Measurements from ENCODE around the gene PRR27.

PRR27 gene

DNA sequence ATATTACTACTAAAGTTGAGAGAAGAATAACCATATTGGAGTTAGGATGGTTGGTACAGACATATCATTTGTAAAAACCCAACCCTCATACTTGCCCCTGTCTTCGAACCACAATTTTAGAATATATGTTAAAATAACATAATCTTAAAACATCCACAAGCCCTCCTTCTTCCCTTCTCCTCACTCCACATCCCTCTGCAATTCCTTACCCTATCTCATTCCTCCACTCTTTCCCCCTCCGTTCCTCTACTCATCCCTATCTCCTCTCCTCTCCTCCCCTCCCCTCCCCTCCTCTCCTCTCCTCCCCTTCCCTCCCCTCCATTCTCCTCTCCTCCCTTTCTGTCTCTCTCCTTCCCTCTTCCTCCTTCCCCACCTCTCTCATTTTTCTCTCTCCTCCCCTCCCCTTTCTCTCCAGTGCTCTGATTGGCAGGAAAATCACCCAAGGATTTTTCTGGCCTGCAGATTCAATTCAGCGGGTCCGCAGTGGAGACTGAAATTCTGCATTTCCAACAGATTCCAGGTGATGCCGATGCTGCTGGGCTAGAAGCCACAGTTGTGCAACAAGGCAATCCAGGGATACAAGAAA lies 24.1 kb downstream of the PRR27 start:
- H4K20me1 ChIP-seq (ENCODE audit: insufficient read depth, low read length), result no peaks in the 10 kb centered on the region
- ATAC-seq (ENCODE audit: insufficient read depth, low read depth) (no peak), DNase-seq (no peak)
- no peaks in the 10 kb centered on the region for H3K36me3 ChIP-seq (ENCODE audit: insufficient read depth, low read length)
- no peak overlapping the region for H3K9ac ChIP-seq (ENCODE audit: low read depth, low read length)
- no peaks in the 10 kb centered on the region for H3K4me1 ChIP-seq (ENCODE audit: insufficient read depth, low read length)
- H3K9me3 ChIP-seq (ENCODE audit: insufficient read depth, low read length, severe bottlenecking), result no peaks in the 10 kb centered on the region
- no peak overlapping the region for H2AFZ ChIP-seq (ENCODE audit: low read depth, low read length)
- H3K4me3 ChIP-seq (ENCODE audit: low read depth in 1 of 2, low read length in 2 of 2), result no peak overlapping the region
- H3K4me2 ChIP-seq (ENCODE audit: insufficient read depth, low read length), result no peak overlapping the region
- TF ChIP-seq, protein P1, sequence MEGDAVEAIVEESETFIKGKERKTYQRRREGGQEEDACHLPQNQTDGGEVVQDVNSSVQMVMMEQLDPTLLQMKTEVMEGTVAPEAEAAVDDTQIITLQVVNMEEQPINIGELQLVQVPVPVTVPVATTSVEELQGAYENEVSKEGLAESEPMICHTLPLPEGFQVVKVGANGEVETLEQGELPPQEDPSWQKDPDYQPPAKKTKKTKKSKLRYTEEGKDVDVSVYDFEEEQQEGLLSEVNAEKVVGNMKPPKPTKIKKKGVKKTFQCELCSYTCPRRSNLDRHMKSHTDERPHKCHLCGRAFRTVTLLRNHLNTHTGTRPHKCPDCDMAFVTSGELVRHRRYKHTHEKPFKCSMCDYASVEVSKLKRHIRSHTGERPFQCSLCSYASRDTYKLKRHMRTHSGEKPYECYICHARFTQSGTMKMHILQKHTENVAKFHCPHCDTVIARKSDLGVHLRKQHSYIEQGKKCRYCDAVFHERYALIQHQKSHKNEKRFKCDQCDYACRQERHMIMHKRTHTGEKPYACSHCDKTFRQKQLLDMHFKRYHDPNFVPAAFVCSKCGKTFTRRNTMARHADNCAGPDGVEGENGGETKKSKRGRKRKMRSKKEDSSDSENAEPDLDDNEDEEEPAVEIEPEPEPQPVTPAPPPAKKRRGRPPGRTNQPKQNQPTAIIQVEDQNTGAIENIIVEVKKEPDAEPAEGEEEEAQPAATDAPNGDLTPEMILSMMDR (IDR thresholded peaks at IDR 0.05; ENCODE audit: borderline replicate concordance, extremely low read depth, low read length, poor library complexity, severe bottlenecking), result no peak
- no peak for TF ChIP-seq EZH2 (IDR thresholded peaks at IDR 0.05; ENCODE audit: borderline replicate concordance, low read depth, low read length, severe bottlenecking)
- H3K27ac ChIP-seq (ENCODE audit: low read length), result no peak overlapping the region
- H3K79me2 ChIP-seq (ENCODE audit: insufficient read depth, low read length), result no peaks in the 10 kb centered on the region
- H3K27me3 ChIP-seq (ENCODE audit: insufficient read depth, low read length, poor library complexity), result no peaks in the 10 kb centered on the region

DNA sequence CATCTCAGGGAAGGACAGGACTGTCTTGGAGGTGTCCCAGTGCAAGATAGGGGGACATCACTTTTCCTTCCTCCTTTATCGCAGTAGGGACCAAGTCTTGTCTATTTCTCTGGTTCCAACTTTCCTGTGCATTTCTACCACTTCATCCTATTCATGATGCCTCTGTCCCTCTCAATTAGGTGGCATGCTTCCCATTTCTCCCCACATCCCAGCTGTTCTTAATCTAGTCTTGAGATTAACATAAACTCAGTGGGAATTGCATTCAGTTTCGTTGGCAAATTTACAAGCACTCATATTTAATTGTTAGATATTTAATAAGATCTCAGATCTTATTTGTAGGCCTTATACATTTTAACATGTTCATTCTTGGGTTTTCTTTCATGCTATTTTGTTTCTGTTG lies 25.8 kb downstream of the PRR27 start:
- DNase-seq, result no peak
- Histone ChIP-seq H3K36me3 (ENCODE audit: insufficient read depth, low read length) (no peaks in the 10 kb centered on the region), H3K9ac (ENCODE audit: low read depth, low read length) (no peak overlapping the region), H3K4me2 (ENCODE audit: insufficient read depth, low read length) (no peak overlapping the region), H4K20me1 (ENCODE audit: insufficient read depth, low read length) (no peaks in the 10 kb centered on the region), H3K27me3 (ENCODE audit: insufficient read depth, low read length, poor library complexity) (no peaks in the 10 kb centered on the region), H3K79me2 (ENCODE audit: insufficient read depth, low read length) (no peaks in the 10 kb centered on the region), H3K27ac (ENCODE audit: low read length) (no peak overlapping the region), H3K9me3 (ENCODE audit: insufficient read depth, low read length, severe bottlenecking) (no peaks in the 10 kb centered on the region), H3K4me3 (ENCODE audit: low read depth in 1 of 2, low read length in 2 of 2) (no peak overlapping the region), H2AFZ (ENCODE audit: low read depth, low read length) (no peak overlapping the region), H3K4me1 (ENCODE audit: insufficient read depth, low read length) (no peaks in the 10 kb centered on the region)
- TF ChIP-seq, protein P1 (IDR thresholded peaks at IDR 0.05; ENCODE audit: borderline replicate concordance, extremely low read depth, low read length, poor library complexity, severe bottlenecking), result no peak
- TF ChIP-seq EZH2 (IDR thresholded peaks at IDR 0.05; ENCODE audit: borderline replicate concordance, low read depth, low read length, severe bottlenecking), result no peak
- no peak for ATAC-seq (ENCODE audit: insufficient read depth, low read depth)

DNA sequence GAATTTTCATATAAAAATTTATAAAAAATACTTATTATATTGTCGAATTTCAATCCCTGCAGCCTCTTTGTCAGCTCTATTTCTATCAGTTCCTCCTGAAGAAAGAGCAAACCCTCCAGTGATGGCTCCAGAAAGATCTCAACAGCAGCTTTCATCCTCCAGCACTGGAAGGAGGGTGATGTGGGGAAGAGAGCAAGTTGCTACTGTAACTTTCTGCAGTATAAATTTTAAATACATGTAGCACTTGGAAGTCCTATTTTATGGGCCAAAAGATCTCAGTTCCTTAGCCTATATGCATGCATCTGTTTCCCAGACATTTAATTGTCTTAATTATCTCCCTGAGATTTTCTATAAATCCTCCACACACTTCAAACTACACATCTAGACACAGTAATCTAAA lies 27.8 kb downstream of the PRR27 start:
- Histone ChIP-seq H4K20me1 (ENCODE audit: insufficient read depth, low read length) (no peaks in the 10 kb centered on the region), H3K4me3 (ENCODE audit: low read depth in 1 of 2, low read length in 2 of 2) (no peak overlapping the region), H3K9me3 (ENCODE audit: insufficient read depth, low read length, severe bottlenecking) (no peaks in the 10 kb centered on the region), H3K27ac (ENCODE audit: low read length) (no peak overlapping the region), H3K4me2 (ENCODE audit: insufficient read depth, low read length) (no peak overlapping the region), H2AFZ (ENCODE audit: low read depth, low read length) (no peak overlapping the region), H3K36me3 (ENCODE audit: insufficient read depth, low read length) (no peaks in the 10 kb centered on the region), H3K9ac (ENCODE audit: low read depth, low read length) (no peak overlapping the region), H3K4me1 (ENCODE audit: insufficient read depth, low read length) (no peaks in the 10 kb centered on the region), H3K79me2 (ENCODE audit: insufficient read depth, low read length) (no peaks in the 10 kb centered on the region), H3K27me3 (ENCODE audit: insufficient read depth, low read length, poor library complexity) (no peaks in the 10 kb centered on the region)
- ATAC-seq (ENCODE audit: insufficient read depth, low read depth) (no peak), DNase-seq (no peak)
- TF ChIP-seq, protein P1 (IDR thresholded peaks at IDR 0.05; ENCODE audit: borderline replicate concordance, extremely low read depth, low read length, poor library complexity, severe bottlenecking), result no peak
- no peak for TF ChIP-seq EZH2 (IDR thresholded peaks at IDR 0.05; ENCODE audit: borderline replicate concordance, low read depth, low read length, severe bottlenecking)
